GM15510 (cell line): Measurements from ENCODE around the gene LSM14B.

Experiments used
- POLR2A ChIP-seq: IDR thresholded peaks from 3 replicates; pipeline ENCODE4 v1.6.1; 2011; ENCODE audit warnings: borderline replicate concordance; ENCODE audit not compliant: insufficient read length; ENCODE audit errors: extremely low read depth

LSM14B gene

DNA sequence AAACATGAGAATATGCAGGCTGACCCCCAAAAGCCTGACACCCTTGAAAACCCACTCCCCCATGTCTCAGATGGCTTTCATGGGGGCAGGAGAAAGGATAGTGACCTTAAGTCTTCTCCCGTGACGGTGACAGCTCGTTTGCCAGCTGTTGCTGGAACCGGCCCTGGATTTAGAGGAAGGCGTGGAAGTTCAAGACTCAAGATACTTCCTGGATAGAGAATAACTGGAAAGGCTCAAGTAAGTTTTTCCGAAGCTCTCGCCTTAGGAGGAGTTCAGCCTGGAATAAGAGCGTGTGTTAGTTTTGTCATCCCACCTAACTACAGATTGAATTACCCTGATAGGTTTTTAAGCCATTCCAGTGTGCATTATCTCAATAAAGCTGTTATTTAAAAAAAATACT is 49.0 kb downstream of the LSM14B start:
- no peak for TF ChIP-seq POLR2A

DNA sequence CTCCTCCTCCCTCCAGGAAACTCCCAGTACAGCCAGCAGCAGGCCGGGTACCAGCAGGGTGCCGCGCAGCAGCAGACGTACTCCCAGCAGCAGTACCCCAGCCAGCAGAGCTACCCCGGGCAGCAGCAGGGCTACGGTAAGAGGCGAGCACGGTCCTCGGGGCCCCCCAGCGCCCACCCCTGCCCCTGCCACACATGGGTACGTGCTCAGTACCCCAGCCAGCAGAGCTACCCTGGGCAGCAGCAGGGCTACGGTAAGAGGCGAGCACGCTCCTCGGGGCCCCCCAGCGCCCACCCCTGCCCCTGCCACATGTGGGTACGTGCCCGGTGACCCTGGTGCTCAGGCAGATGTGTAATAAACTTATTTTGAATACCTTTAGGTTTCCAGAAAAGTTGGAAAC is 50.4 kb downstream of the LSM14B start:
- TF ChIP-seq POLR2A: no peak

DNA sequence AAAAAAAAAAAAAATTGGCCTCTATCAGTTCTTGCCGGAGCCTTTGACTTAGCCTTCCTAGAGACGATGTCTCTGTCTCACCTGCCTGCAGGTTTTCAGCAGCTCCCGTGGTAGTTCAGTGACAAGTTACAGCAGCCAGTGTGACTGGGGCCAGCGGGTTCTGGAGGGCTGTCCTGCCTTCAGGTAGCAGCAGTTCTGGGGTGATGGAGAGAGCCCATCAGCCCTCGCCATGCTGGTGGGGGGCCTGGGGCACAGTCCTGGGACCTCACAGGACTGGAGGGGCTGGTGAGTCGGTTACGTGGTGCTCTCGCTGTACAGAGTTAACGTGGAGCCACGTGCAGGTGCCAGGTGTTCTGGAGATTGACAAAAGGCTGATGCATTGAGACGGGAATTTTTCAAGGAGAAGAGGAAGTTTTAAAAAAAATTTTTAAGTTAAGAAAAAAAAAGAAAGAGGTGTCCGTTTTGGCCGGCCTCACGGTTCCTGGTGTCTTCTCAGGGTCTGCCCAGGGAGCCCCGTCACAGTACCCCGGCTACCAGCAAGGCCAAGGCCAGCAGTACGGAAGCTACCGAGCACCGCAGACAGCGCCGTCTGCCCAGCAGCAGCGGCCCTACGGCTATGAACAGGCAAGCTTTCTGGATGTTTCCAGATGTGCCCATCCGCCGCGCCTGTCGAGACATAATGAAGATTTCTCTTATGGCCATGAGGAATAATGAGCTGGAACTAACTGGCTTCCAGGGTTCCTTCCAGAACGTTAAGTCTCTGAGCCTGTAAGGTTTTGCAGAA is 51.9 kb downstream of the LSM14B start:
- TF ChIP-seq POLR2A: no peak

DNA sequence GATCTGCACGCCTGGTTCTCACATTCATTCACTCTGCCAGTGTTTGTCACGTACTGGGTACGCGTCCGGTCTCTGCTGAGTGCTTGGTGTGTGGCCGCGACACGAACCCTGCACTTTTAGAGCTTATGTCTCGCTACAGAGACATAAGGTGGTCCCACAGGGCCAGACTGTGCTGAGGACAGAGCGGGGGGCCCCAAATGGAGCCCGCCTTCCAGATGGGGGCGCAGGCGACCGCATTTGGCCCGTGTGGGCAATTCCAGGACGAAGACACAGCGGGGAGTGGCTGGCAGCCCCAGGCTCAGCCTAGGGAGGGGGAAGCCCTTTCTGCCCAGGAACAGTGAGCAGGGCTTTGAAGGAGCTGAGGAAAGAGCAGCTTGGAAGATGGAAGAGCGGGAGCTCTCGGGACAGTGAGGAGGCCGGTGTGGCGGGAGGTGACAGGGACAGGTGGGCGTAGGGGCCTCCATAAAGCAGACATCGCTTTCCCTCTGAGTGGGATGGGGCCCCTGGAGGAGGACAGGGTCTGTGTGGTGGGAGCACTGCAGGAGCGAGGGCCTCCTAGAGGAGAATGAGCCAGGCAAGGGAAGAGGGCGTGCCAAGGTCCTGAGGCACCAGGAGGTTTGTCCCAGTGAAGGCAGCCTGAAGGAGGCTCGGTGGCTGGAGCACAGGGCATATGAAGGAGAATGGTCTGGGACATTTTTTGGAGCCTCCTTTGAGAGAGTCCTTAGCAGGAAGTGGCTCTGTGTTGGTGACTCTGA is 52.8 kb downstream of the LSM14B start:
- TF ChIP-seq POLR2A: no peak

DNA sequence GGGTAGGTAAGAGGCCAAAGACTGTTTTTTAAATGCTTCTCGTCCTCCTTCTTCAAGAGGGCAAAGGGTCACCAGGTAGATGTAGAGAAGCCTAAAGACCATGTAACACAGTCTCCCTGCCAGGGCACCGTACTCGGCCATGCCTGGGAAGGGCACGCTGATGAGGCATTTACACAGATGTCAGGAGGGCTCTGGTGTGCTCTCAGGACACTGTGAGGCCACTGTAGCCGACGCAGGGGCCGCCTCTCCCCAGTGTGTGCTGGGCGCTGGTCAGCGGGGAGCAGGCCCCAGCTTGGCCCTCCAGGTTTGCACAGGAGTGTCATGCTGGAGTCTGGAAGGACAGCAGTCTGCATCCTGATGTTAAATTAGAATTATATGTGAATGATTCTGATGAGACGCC is 53.4 kb downstream of the LSM14B start:
- no peak for TF ChIP-seq POLR2A

DNA sequence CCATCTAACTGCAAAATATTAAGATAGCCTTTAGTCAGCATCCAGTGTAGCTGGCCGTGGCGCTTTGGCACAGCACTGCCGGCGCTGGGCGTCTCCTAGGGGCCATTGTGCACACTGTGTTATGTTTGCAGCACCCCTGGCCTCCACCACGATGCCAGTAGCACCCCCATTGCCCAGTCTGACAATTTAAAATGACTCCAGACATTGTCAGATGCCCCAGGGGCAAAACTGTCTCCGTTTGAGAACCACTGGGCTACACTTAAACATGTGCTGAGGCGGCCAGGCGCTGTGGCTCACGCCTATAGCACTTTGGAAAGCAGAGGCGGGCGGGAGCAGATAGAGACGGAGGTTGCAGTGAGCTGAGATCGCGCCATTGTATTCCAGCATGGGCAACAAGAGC is 54.6 kb downstream of the LSM14B start:
- no peak for TF ChIP-seq POLR2A

DNA sequence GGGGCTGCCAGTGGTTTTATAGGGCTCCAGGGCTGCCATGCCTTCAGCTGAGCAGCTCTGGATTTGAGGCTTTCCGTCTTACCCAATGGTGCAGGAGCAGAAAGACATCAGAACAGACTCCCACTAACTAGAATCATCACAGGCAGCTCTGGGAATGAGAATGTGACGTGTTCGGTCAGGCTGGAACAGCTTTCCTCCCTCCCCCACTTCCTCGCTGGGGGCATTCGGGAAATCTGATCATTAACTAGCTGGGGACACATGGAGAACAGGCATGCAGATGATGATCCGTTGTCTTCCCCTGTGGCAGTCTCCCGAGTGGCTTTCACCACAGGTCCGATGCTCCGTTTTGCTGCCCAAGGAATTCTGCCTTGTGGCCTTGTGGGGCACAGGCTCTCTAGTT is 55.0 kb downstream of the LSM14B start:
- no peak for TF ChIP-seq POLR2A

DNA sequence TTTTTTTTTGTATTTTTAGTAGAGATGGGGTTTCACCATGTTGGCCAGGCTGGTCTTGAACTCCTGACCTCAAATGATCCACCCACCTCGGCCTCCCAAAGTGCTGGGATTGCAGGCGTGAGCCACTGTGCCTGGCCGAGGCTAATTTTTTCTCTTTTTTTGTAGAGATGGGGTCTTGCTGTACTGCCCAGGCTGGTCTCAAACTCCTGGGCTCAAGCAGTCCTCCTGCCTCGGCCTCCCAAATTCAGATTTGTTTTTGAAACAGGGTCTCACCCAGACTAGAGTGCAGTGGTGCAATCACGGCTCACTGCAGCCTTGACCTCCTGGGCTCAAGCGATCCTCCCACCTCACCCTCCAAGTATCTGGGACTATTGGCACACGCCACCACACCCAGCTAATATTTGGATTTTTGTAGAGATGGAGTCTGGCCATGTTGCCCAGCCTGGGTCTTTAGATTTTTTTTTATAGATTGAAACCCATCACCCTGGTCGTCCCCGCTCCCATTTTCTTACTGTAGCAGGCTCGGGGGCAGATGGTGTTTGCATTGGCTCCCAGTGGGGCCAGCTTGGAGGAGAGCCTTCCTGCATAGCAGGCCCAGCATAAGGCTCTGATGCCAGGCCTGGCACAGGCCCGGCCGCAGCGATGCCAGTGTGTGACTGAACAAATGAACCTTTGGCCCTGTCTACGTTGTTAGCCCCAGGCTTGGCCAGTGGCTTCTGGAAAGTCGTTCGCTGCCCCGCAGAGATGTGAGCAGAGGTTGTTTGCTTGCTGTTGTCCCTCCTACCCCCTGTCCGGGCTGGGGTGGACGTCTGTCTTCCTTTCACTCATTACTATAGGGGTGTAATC is 56.3 kb downstream of the LSM14B start:
- TF ChIP-seq POLR2A: no peak

DNA sequence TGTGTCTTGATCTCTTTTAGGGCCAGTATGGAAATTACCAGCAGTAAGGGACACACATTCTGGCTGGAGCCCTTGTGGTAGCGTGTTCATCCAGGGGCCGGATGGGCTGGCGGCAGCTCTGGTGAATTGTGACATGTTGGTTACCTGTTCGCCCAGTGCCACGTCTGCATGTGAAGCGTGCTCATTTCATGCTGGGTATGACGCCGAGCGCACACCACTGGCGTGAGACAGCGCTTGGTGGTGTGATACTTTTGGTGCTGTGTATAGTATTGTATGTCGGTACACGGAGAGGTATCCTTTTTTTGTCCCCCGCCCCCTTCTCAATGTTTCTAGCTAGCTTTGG is 56.9 kb downstream of the LSM14B start:
- no peak for TF ChIP-seq POLR2A

DNA sequence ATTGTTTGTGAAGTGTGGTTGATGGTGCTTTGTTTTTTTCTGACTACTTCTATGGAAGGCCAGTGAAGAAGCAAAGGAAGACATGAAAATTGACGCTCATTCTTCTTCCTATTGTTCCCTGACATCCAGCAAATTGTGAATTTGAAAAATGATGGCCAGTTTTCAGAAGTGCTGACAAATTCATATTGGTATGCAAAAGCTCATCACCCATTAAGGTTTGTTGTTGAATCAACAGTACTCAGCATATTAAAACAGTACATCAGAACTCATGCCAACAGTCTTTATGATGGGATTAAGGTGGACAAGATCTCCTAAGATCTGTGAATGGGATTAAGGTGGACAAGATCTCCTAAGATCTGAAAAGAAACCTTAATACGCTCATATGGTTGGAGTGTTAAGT is 59.5 kb downstream of the LSM14B start:
- TF ChIP-seq POLR2A: no peak

DNA sequence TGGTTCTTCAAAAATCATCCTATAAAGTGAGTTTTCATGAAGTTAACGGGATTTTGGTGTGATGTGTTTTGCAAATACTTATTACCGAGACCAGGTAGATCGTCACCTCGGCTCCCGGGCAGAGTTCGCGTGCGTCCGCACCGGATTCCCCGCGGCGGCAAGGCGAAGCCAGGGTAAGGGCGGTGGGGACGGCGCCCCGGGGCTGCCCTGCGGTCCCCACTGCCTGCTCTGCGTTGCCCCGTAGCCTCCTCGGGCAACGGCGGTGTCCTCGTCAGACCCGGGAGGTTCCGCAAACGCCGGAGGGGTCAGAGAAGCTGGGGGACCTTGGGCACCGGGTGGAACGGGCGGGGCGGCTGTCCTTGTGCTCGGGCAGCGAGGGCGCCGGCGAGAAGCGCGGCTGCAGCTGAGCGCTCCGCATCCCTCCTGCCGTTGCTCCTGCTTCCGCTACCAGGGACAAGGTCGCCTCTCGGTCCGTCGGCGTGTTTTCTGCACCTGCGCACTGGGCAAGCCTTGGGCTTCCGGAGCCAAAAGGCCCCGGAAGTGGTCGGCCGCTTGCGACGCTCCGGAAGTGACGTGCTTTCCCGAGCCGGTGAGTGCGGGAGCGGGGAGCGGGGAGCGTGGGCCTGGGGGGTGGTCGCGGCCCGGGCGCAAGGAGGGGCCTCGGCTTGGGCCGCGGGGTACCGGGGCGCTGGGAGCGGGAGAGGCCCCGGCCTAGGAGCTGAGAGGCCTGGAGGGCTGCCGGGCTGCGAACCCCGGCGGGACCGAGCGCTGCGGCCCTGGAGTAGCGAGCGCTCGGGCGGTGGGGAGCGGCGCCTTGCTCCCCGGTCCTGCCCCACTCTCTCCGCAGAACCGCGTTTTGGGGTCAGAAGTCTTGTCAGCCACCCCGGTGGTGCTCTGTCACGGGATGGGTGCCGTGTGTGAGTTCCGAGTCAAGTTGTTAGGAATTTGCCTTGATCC is 60.5 kb downstream of the LSM14B start, which contains the start of gene MTG2:
Gene MTG2 (plus strand): TSS at position 560 of the 957 bp plus-strand sequence. CDS start 10,393 bp downstream, outside the sequence.
- peak; percentile 99 for TF ChIP-seq POLR2A

DNA sequence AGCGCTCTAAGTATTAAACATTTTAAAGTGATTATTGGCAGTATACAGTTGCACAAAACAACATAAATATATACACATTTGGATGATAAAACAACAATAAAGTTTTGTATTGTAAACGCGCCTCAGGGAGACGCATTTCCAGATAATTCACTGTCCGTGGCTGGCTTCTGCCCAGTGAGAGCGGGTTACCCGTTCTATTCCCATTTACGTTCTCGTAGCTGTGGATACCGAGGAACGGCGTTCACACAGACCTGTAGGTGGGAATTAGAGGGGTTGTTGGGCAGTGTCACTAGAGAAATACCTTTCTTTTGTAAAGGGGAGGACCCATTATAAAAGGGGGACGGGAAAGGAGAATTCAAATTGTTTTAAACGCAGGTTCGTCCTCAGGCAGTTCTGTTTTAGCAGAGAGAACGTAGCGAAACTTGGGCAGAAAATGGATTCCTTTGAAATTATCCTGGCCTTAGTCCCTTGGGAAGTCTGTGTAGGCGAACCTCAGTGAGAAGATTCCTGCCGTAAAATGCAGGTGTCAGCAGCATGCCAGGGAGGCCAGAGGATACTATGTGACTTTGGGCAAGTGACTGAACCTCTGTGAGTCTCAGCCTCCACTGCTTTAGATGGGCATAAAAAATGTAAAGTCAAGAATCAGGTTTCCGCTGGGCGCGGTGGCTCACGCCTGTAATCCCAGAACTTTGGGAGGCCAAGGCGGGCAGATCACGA is 61.3 kb downstream of the LSM14B start:
- TF ChIP-seq POLR2A: no peak
